ENCODE data around the gene RBMXL2. TPM values are rescaled to one million over a fixed set of nuclear protein-coding genes. Genes with fewer than 3 reads are reported as not detected.
A peak's percentile ranks its signal among the peaks of the same experiment; 100 is the strongest.

The RBMXL2 gene
- total RNA-seq, 1 donor from 2014 or later: not detected

DNA sequence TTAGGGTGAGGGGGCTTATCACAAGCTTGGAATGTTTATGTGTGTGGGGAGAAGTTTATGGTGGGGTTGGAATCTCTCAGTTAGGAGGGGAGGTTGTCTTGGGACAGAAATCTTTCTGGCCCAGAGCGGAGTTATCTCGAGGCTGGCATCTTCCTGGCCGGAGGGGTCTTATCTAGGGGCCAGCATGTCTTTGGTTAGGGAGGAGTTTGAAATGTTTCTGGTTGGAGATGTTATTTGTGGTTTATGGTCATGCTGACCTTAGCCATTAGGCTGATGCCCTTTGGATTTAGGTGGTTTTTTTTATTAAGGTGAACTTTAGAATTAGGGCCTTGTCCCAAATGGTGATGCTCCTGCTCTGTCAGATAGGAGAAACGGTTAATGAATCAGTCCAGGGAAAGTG, 7.9 kb upstream of the RBMXL2 start:
- Mint-ChIP-seq H3K27ac (ENCODE audit: unreplicated experiment) (no peak overlapping the region), H3K9me3 (ENCODE audit: unreplicated experiment) (no peaks in the 10 kb centered on the region), H3K4me3 (ENCODE audit: unreplicated experiment) (no peak overlapping the region), H3K36me3 (ENCODE audit: unreplicated experiment) (no peaks in the 10 kb centered on the region), H3K27me3 (ENCODE audit: unreplicated experiment) (peaks cover 5% of the 10 kb centered on the region), H3K4me1 (ENCODE audit: unreplicated experiment) (no peaks in the 10 kb centered on the region)
- no peak for DNase-seq (ENCODE audit: extremely low spot score, unreplicated experiment)
- TF ChIP-seq, protein P1, sequence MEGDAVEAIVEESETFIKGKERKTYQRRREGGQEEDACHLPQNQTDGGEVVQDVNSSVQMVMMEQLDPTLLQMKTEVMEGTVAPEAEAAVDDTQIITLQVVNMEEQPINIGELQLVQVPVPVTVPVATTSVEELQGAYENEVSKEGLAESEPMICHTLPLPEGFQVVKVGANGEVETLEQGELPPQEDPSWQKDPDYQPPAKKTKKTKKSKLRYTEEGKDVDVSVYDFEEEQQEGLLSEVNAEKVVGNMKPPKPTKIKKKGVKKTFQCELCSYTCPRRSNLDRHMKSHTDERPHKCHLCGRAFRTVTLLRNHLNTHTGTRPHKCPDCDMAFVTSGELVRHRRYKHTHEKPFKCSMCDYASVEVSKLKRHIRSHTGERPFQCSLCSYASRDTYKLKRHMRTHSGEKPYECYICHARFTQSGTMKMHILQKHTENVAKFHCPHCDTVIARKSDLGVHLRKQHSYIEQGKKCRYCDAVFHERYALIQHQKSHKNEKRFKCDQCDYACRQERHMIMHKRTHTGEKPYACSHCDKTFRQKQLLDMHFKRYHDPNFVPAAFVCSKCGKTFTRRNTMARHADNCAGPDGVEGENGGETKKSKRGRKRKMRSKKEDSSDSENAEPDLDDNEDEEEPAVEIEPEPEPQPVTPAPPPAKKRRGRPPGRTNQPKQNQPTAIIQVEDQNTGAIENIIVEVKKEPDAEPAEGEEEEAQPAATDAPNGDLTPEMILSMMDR (IDR thresholded peaks at IDR 0.05): no peak

DNA sequence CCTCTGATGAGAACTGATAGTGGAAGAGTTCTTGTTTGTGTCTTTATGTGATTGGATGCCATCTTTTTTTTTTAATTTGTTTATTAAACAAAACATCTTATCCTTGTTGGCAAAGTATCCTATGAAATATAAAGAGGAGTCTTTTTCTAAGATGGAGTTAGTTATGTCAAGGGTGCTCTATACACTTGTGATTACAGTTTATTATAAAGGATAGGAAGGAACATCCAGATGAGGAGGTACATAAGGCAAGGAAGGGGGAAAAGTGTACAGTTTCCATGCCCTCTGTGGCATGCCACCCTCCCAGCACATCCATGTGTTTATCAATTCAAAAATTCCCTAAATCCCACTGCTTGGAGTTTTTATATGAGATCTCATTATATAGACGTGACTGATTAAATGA, 7.4 kb upstream of the RBMXL2 start:
- no peak overlapping the region for H3K4me3 Mint-ChIP-seq (ENCODE audit: unreplicated experiment)
- peaks cover 5% of the 10 kb centered on the region for H3K27me3 Mint-ChIP-seq (ENCODE audit: unreplicated experiment)
- no peaks in the 10 kb centered on the region for H3K4me1 Mint-ChIP-seq (ENCODE audit: unreplicated experiment)
- H3K36me3 Mint-ChIP-seq (ENCODE audit: unreplicated experiment): no peaks in the 10 kb centered on the region
- no peaks in the 10 kb centered on the region for H3K9me3 Mint-ChIP-seq (ENCODE audit: unreplicated experiment)
- DNase-seq (ENCODE audit: extremely low spot score, unreplicated experiment): no peak
- H3K27ac Mint-ChIP-seq (ENCODE audit: unreplicated experiment): no peak overlapping the region
- TF ChIP-seq, protein P1 (IDR thresholded peaks at IDR 0.05): no peak

DNA sequence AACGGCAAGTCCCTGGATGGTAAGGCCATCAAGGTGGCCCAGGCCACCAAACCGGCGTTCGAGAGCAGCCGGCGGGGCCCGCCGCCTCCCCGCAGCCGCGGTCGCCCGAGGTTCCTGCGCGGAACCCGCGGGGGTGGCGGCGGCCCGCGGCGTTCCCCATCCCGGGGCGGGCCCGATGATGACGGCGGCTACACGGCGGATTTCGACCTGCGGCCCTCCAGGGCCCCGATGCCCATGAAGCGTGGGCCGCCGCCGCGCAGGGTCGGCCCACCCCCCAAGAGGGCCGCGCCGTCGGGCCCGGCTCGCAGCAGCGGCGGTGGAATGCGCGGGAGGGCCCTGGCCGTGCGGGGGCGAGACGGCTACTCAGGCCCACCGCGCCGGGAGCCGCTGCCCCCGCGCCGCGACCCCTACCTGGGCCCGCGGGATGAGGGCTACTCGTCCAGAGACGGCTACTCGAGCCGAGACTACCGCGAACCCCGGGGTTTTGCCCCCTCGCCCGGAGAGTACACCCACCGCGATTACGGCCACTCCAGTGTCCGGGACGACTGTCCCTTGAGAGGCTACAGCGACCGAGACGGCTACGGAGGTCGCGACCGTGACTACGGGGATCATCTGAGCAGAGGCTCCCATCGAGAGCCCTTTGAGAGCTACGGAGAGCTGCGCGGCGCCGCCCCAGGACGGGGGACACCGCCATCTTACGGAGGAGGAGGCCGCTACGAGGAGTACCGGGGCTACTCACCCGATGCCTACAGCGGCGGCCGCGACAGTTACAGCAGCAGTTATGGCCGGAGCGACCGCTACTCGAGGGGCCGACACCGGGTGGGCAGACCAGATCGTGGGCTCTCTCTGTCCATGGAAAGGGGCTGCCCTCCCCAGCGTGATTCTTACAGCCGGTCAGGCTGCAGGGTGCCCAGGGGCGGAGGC, 792 bp downstream of the RBMXL2 start:
- DNase-seq (ENCODE audit: extremely low spot score, unreplicated experiment): no peak
- Mint-ChIP-seq H3K27me3 (ENCODE audit: unreplicated experiment) (peaks cover 35% of the 10 kb centered on the region), H3K36me3 (ENCODE audit: unreplicated experiment) (no peaks in the 10 kb centered on the region), H3K9me3 (ENCODE audit: unreplicated experiment) (no peaks in the 10 kb centered on the region), H3K27ac (ENCODE audit: unreplicated experiment) (no peak overlapping the region), H3K4me3 (ENCODE audit: unreplicated experiment) (no peak overlapping the region), H3K4me1 (ENCODE audit: unreplicated experiment) (no peaks in the 10 kb centered on the region)
- TF ChIP-seq, protein P1 (IDR thresholded peaks at IDR 0.05): no peak

DNA sequence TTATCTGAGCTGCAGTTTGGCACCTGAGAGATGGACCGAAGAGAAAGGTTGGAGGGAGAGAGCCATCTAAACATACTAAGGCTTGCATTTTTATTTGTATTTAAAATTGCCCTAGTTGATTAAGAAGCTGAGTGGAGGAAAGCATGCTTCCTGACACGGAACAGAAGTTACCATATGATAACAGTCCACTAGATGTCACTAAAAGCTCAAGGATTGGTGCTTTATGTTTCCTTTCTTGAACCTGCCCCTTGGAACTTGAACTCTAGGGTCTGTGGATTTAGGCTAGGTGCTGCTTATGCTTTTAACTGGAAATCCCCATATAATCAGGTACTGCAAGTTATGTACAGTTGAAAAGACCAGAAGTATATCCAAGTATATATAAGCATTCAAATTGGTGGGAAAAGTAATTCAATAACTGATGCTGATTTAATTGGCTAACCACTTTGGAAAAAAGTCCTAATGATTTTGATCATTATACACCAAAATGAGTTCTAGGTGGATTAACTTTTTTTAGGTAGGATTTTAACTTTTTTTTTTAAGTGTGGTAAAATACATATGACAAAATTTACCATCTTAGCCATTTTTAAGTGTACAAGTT, 9.5 kb downstream of the RBMXL2 start:
- Mint-ChIP-seq H3K27me3 (ENCODE audit: unreplicated experiment) (peaks cover 54% of the 10 kb centered on the region), H3K36me3 (ENCODE audit: unreplicated experiment) (no peaks in the 10 kb centered on the region), H3K4me3 (ENCODE audit: unreplicated experiment) (no peak overlapping the region), H3K27ac (ENCODE audit: unreplicated experiment) (no peak overlapping the region), H3K9me3 (ENCODE audit: unreplicated experiment) (no peaks in the 10 kb centered on the region), H3K4me1 (ENCODE audit: unreplicated experiment) (no peaks in the 10 kb centered on the region)
- TF ChIP-seq, protein P1 (IDR thresholded peaks at IDR 0.05): peak; percentile 82
- DNase-seq (ENCODE audit: extremely low spot score, unreplicated experiment): no peak

DNA sequence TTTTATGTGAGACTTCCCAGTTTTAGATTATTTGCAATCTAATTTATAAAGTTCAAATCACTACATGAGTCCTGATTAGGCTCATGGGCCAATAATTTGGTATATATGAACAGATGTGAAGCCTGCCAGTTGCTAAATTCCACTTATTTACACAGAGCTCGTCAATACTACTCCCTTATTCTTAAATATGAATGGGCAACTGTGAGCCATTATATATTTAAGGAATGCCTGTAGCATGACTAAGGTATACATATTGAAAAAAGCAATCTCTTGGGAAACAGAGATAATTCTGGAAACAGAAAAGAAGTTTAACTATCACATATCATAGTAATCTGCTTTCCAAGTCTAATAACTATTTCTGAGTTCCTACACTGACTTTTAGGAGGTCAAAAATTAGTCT, 27.0 kb downstream of the RBMXL2 start:
- H3K27ac Mint-ChIP-seq (ENCODE audit: unreplicated experiment): no peak overlapping the region
- H3K36me3 Mint-ChIP-seq (ENCODE audit: unreplicated experiment): no peaks in the 10 kb centered on the region
- no peak for DNase-seq (ENCODE audit: extremely low spot score, unreplicated experiment)
- TF ChIP-seq, protein P1 (IDR thresholded peaks at IDR 0.05): no peak
- peaks cover 2% of the 10 kb centered on the region for H3K27me3 Mint-ChIP-seq (ENCODE audit: unreplicated experiment)
- peaks cover 13% of the 10 kb centered on the region for H3K4me1 Mint-ChIP-seq (ENCODE audit: unreplicated experiment)
- no peak overlapping the region for H3K4me3 Mint-ChIP-seq (ENCODE audit: unreplicated experiment)
- H3K9me3 Mint-ChIP-seq (ENCODE audit: unreplicated experiment): no peaks in the 10 kb centered on the region
